Measurements from ENCODE around the gene DYNC2H1.

DNA sequence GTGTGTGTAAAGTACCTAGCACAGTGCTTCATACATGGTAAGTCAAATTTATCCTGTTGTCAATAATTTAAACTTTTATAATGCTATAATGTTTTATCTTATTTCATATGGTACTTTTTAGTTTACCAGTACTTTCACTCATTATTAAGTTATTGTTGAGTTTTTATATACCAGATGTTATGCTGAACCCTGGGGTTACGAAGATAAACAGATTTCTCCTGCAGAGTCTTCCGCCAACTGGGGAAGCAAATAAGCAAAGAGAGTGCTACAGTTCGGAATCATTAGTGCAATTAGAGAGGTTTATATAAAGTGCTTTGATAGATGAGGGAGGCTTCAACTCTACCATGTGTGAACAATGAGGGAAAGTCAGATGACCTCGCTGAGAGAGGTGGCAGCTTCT lies 362.3 kb downstream of the DYNC2H1 start:
- TF ChIP-seq, protein P1, sequence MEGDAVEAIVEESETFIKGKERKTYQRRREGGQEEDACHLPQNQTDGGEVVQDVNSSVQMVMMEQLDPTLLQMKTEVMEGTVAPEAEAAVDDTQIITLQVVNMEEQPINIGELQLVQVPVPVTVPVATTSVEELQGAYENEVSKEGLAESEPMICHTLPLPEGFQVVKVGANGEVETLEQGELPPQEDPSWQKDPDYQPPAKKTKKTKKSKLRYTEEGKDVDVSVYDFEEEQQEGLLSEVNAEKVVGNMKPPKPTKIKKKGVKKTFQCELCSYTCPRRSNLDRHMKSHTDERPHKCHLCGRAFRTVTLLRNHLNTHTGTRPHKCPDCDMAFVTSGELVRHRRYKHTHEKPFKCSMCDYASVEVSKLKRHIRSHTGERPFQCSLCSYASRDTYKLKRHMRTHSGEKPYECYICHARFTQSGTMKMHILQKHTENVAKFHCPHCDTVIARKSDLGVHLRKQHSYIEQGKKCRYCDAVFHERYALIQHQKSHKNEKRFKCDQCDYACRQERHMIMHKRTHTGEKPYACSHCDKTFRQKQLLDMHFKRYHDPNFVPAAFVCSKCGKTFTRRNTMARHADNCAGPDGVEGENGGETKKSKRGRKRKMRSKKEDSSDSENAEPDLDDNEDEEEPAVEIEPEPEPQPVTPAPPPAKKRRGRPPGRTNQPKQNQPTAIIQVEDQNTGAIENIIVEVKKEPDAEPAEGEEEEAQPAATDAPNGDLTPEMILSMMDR (IDR thresholded peaks at IDR 0.05): no peak
- no peak for TF ChIP-seq POLR2A (IDR thresholded peaks at IDR 0.05)
